Colonic mucosa (tissue), 4 donors: ENCODE results near the gene TES. TPM values are rescaled to one million over a fixed set of nuclear protein-coding genes. Genes with fewer than 3 reads are reported as not detected.

Experiments
- DNase-seq: peaks from one replicate; pipeline ENCODE4 v3.0.0-alpha.2; 2020
- H3K27ac ChIP-seq: fragments of 200-600 bp; one replicate; pipeline ENCODE4 v1.8.0; 2021
- H3K27me3 ChIP-seq: fragments of 200-600 bp; one replicate; pipeline ENCODE4 v1.8.0; 2021
- H3K36me3 ChIP-seq: fragments of 200-600 bp; one replicate; pipeline ENCODE4 v1.8.0; 2021
- H3K4me1 ChIP-seq: fragments of 200-600 bp; one replicate; pipeline ENCODE4 v1.8.0; 2021; ENCODE audit warnings: mild to moderate bottlenecking
- H3K4me3 ChIP-seq: fragments of 200-600 bp; one replicate; pipeline ENCODE4 v1.8.0; 2021
- H3K9ac ChIP-seq, 2 donors: one replicate each; pipeline ENCODE4 v1.7.0; 2013; ENCODE audit warnings: control low read depth in 2 of 2, low read depth in 2 of 2, low read length in 2 of 2
- H3K9me3 ChIP-seq: fragments of 200-600 bp; one replicate; pipeline ENCODE4 v1.8.0; 2021
- CTCF ChIP-seq: fragments of 200-600 bp; IDR thresholded peaks from one replicate; pipeline ENCODE4 v1.8.0; 2022; ENCODE audit warnings: antibody characterized with exemption, mild to moderate bottlenecking
- intact Hi-C: fragments of 100-400 bp; cut with DNase I; formaldehyde crosslinking; loops from one replicate; pipeline ENCODE4 v1.14.1; 2022
- total RNA-seq, 2 donors: library from RNA; stranded (reverse); fragmentation: NEBNext Ultra II Directional in 1 of 2; extraction: Animal tissue kit (Norgen Biotek cat#: 25700) in 1 of 2; gene quantifications; one replicate each; pipeline ENCODE4 v1.2.1, GENCODE V29; 2021
- donor health status: healthy.
- donor health status: DM: no; HTN: no; CAD: no.
- donor health status: DM: no; HTN: no; CAD: no.

Gene TES
- total RNA-seq, 2 donors from 2014 or later = 75.1 to 142 TPM

- no peaks in the 10 kb centered on the region for H3K4me1 ChIP-seq
- no peaks in the 10 kb centered on the region for H3K9me3 ChIP-seq
- H3K9ac ChIP-seq = no peak overlapping the region
- no peak overlapping the region for H3K4me3 ChIP-seq
- intact Hi-C loops = no loop called here
- no peak for DNase-seq
- no peaks in the 10 kb centered on the region for H3K36me3 ChIP-seq
- no peak overlapping the region for H3K27ac ChIP-seq
- TF ChIP-seq CTCF = no peak
- H3K27me3 ChIP-seq = no peaks in the 10 kb centered on the region
Observed at GRCh38 chr7:116198748-116199410, 11.5 kb upstream of the TES start.

GRCh38 chr7:116200963-116201362 lies 9.4 kb upstream of the TES start:
- DNase-seq = no peak
- no peak overlapping the region for H3K4me3 ChIP-seq
- intact Hi-C loops = no loop called here
- H3K27ac ChIP-seq = no peak overlapping the region
- H3K9me3 ChIP-seq = no peaks in the 10 kb centered on the region
- no peak for TF ChIP-seq CTCF
- no peaks in the 10 kb centered on the region for H3K4me1 ChIP-seq
- no peak overlapping the region for H3K9ac ChIP-seq
- no peaks in the 10 kb centered on the region for H3K27me3 ChIP-seq
- no peaks in the 10 kb centered on the region for H3K36me3 ChIP-seq

GRCh38 chr7:116206141-116206540 lies 4.2 kb upstream of the TES start:
- no peak for DNase-seq
- intact Hi-C loops = no loop called here
- no peak overlapping the region for H3K4me3 ChIP-seq
- H3K9ac ChIP-seq = no peak overlapping the region
- H3K9me3 ChIP-seq = no peaks in the 10 kb centered on the region
- no peak overlapping the region for H3K27ac ChIP-seq
- no peaks in the 10 kb centered on the region for H3K27me3 ChIP-seq
- H3K36me3 ChIP-seq = no peaks in the 10 kb centered on the region
- no peaks in the 10 kb centered on the region for H3K4me1 ChIP-seq
- TF ChIP-seq CTCF = no peak

GRCh38 chr7:116208919-116209318 lies 1.4 kb upstream of the TES start:
- no peak overlapping the region for H3K27ac ChIP-seq

GRCh38 chr7:116209561-116210070 lies 723 bp upstream of the TES start:
- intact Hi-C loops = no loop called here
- H3K27me3 ChIP-seq = no peaks in the 10 kb centered on the region
- H3K9ac ChIP-seq = no peak overlapping the region
- H3K36me3 ChIP-seq = no peaks in the 10 kb centered on the region
- no peak overlapping the region for H3K27ac ChIP-seq
- DNase-seq = no peak
- no peak overlapping the region for H3K4me3 ChIP-seq
- TF ChIP-seq CTCF = no peak
- no peaks in the 10 kb centered on the region for H3K9me3 ChIP-seq
- no peaks in the 10 kb centered on the region for H3K4me1 ChIP-seq

More at GRCh38 chr7:116208919-116209318, 1.4 kb upstream of the TES start:
- Histone ChIP-seq H3K4me1 (no peaks in the 10 kb centered on the region), H3K36me3 (no peaks in the 10 kb centered on the region), H3K4me3 (no peak overlapping the region), H3K9ac (no peak overlapping the region), H3K27me3 (no peaks in the 10 kb centered on the region), H3K9me3 (no peaks in the 10 kb centered on the region)
- DNase-seq = no peak
- intact Hi-C loops = no loop called here
- no peak for TF ChIP-seq CTCF
